Neural progenitor cell (in vitro differentiated cells): ENCODE measurements around the gene KRTAP4-12. TPM values are rescaled to one million over a fixed set of nuclear protein-coding genes. Genes with fewer than 3 reads are reported as not detected.
"Not testable (repeated sequence)": the region's sequence is repeated elsewhere in the genome, so short reads cannot be mapped to it uniquely, and the experiment has no call there.

Experiments used
- DNase-seq: peaks from one replicate; pipeline ENCODE4 v3.0.0-alpha.2; 2016; ENCODE audit warnings: low spot score
- H2AFZ ChIP-seq: fragments of 200-600 bp; sonication (generic); replicated peaks from 2 replicates; pipeline ENCODE4 v1.6.1; 2016; ENCODE audit warnings: antibody characterized with exemption
- H3F3A ChIP-seq: fragments of 200-600 bp; sonication (generic); 2 replicates; pipeline ENCODE4 v1.6.1; 2016; ENCODE audit warnings: antibody characterized with exemption, low read depth
- H3K27ac ChIP-seq: fragments of 200-600 bp; sonication (generic); 2 replicates; pipeline ENCODE4 v1.5.1; 2016; ENCODE audit warnings: mild to moderate bottlenecking
- H3K27me3 ChIP-seq: fragments of 200-600 bp; sonication (generic); 2 replicates; pipeline ENCODE4 v1.6.1; 2016; ENCODE audit warnings: mild to moderate bottlenecking, moderate library complexity
- H3K36me3 ChIP-seq: fragments of 200-600 bp; sonication (generic); 2 replicates; pipeline ENCODE4 v1.5.1; 2016
- H3K4me1 ChIP-seq: fragments of 200-600 bp; sonication (generic); 2 replicates; pipeline ENCODE4 v1.6.1; 2016; ENCODE audit warnings: mixed run types
- H3K4me2 ChIP-seq: fragments of 200-600 bp; sonication (generic); 2 replicates; pipeline ENCODE4 v1.6.1; 2016
- H3K4me3 ChIP-seq: fragments of 200-600 bp; sonication (generic); 2 replicates; pipeline ENCODE4 v1.5.1; 2016
- H3K79me2 ChIP-seq: fragments of 200-600 bp; sonication (generic); 2 replicates; pipeline ENCODE4 v1.6.1; 2016; ENCODE audit warnings: low read depth
- H3K9ac ChIP-seq: fragments of 200-600 bp; sonication (generic); 2 replicates; pipeline ENCODE4 v1.6.1; 2016
- H3K9me3 ChIP-seq: fragments of 200-600 bp; sonication (generic); 2 replicates; pipeline ENCODE4 v1.5.1; 2016; ENCODE audit warnings: low read depth
- H4K20me1 ChIP-seq: fragments of 200-600 bp; sonication (generic); 2 replicates; pipeline ENCODE4 v1.6.1; 2016; ENCODE audit warnings: low read depth
- H3K27ac Mint-ChIP-seq: 3 replicates; pipeline ENCODE4 v1.8.0; 2021; ENCODE audit warnings: mixed read lengths
- H3K27me3 Mint-ChIP-seq: 2 replicates; pipeline ENCODE4 v1.8.0; 2022; ENCODE audit warnings: low read depth, mild to moderate bottlenecking, inconsistent platforms, moderate library complexity, mixed read lengths; ENCODE audit not compliant: insufficient read depth
- H3K36me3 Mint-ChIP-seq: 3 replicates; pipeline ENCODE4 v1.8.0; 2021; ENCODE audit warnings: mixed read lengths
- H3K4me1 Mint-ChIP-seq: 3 replicates; pipeline ENCODE4 v1.8.0; 2021; ENCODE audit warnings: mixed read lengths
- H3K4me3 Mint-ChIP-seq: 3 replicates; pipeline ENCODE4 v1.8.0; 2021; ENCODE audit warnings: mild to moderate bottlenecking, moderate library complexity, mixed read lengths
- H3K9me3 Mint-ChIP-seq: 3 replicates; pipeline ENCODE4 v1.8.0; 2020; ENCODE audit warnings: mixed read lengths
- CTCF ChIP-seq: fragments of 200-600 bp; sonication (generic); IDR thresholded peaks from 2 replicates; pipeline ENCODE4 v1.5.1; 2017; ENCODE audit warnings: antibody characterized with exemption, mild to moderate bottlenecking
- EZH2 ChIP-seq: fragments of 200-600 bp; sonication (generic); IDR thresholded peaks from 2 replicates; pipeline ENCODE4 v1.6.1; 2017; ENCODE audit warnings: antibody characterized with exemption, mild to moderate bottlenecking, moderate library complexity
- EZH2phosphoT487 ChIP-seq: fragments of 200-600 bp; sonication (generic); IDR thresholded peaks from 2 replicates; pipeline ENCODE4 v1.6.1; 2017; ENCODE audit warnings: antibody characterized with exemption
- total RNA-seq: library from RNA; depleted of rRNA; stranded (reverse); fragments of >200 nt; gene quantifications from 2 replicates; pipeline ENCODE4 v1.2.3, GENCODE V29; 2015; ENCODE audit warnings: low replicate concordance

KRTAP4-12 gene
- not detected in 2 replicates for total RNA-seq

GRCh38 chr17:41123991-41124371, at the start of gene KRTAP4-12:
Gene KRTAP4-12 (minus strand): TSS chr17:41124182. CDS start chr17:41124122, 60 bp downstream.
- not testable (repeated sequence) for H3K4me1 ChIP-seq, H3K27me3 Mint-ChIP-seq, H3K27ac Mint-ChIP-seq, H3K9ac ChIP-seq, H3K4me1 Mint-ChIP-seq, H3K79me2 ChIP-seq, H3F3A ChIP-seq, H3K36me3 Mint-ChIP-seq, DNase-seq, H3K36me3 ChIP-seq, H3K4me2 ChIP-seq, H3K4me3 Mint-ChIP-seq, H3K27me3 ChIP-seq, H4K20me1 ChIP-seq, H3K9me3 Mint-ChIP-seq, H3K9me3 ChIP-seq, H3K27ac ChIP-seq, H3K4me3 ChIP-seq
- peak within 1 kb of the TSS; percentile 40 for H2AFZ ChIP-seq

DNA sequence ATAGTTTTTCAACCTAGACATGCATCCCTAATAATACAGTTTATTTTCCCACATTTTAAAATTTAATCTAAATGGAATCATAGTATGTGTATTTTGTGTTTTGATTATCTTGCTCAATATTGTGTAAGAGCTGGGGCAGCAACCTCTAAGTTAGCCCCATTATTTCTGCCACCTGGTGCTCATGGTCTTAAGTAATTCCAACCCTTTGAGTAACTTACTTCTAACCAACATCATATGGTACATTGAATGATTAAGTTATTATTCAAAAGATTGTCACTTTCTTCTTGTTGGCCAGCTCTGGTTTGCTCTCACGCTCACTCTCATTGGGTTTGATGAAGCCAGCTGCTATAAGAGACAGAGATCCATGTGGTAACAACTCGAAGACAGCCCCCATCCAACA, 47.9 kb upstream of the KRTAP4-12 start:
- Histone ChIP-seq H3K9me3 (no peaks in the 10 kb centered on the region), H2AFZ (no peak overlapping the region), H3K36me3 (no peaks in the 10 kb centered on the region), H3K4me3 (no peak overlapping the region), H3K9ac (no peak overlapping the region), H3K79me2 (no peaks in the 10 kb centered on the region), H3K4me1 (no peaks in the 10 kb centered on the region), H3F3A (no peaks in the 10 kb centered on the region), H3K27ac (no peak overlapping the region), H3K27me3 (no peaks in the 10 kb centered on the region), H3K4me2 (no peak overlapping the region), H4K20me1 (no peaks in the 10 kb centered on the region)
- Mint-ChIP-seq H3K27me3 (no peaks in the 10 kb centered on the region), H3K4me1 (peaks cover 3% of the 10 kb centered on the region), H3K4me3 (no peak overlapping the region), H3K36me3 (no peaks in the 10 kb centered on the region), H3K9me3 (no peaks in the 10 kb centered on the region), H3K27ac (no peak overlapping the region)
- no peak for TF ChIP-seq EZH2phosphoT487
- no peak for TF ChIP-seq CTCF
- no peak for TF ChIP-seq EZH2
- no peak for DNase-seq

DNA sequence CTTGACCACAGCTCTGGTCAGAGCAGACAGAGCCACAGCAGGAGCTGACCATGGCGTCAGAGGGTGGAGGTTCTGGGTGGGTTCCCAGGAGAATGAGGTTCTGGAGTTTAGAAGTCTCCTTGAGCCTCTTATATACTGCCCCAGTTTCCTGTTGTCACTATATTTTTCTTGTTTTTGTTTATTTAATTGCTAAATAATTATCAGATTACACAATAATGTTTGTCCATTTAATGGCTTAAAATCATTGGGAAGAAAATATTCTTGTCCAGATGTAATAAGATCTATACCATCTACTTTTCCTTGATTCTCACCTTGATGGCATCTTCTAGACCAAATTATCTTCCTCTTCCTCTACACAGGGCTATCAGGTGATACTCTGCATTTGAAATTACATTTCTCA, 44.1 kb upstream of the KRTAP4-12 start, which contains the start of gene KRTAP4-3:
Gene KRTAP4-3, minus strand, starts transcription at position 101 of the 400 bp plus-strand sequence. Its CDS starts 49 bp downstream, at position 52.
- TF ChIP-seq EZH2phosphoT487 (no peak), EZH2 (no peak), CTCF (no peak)
- H3K27ac Mint-ChIP-seq = no peak within 1 kb of the TSS
- DNase-seq = no peak

DNA sequence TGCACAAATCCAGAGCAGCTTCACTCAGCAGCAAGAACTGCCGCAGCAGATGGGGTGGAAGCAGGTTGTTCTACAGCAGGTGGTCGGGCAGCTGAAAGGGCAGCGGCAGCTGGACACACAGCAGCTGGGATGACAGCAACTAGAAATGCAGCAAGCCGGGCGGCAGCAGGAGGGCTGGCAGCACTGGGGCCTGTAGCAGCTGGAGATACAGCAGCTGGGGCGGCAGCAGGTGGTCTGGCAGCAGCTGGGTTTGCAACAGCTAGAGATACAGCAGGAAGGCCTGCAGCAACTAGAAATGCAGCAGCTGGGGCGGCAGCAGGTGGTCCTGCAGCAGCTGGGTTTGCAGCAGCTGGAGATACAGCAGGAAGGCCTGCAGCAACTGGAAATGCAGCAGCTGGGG, 43.6 kb upstream of the KRTAP4-12 start:
- H3K27me3 ChIP-seq = no peaks in the 10 kb centered on the region
- no peak overlapping the region for H3K4me2 ChIP-seq
- Mint-ChIP-seq H3K36me3 (no peaks in the 10 kb centered on the region), H3K4me3 (no peak overlapping the region), H3K27ac (no peak overlapping the region), H3K9me3 (no peaks in the 10 kb centered on the region), H3K27me3 (no peaks in the 10 kb centered on the region), H3K4me1 (peaks cover 3% of the 10 kb centered on the region)
- H2AFZ ChIP-seq = no peak overlapping the region
- no peaks in the 10 kb centered on the region for H4K20me1 ChIP-seq
- no peaks in the 10 kb centered on the region for H3K36me3 ChIP-seq
- peak; percentile 30 for DNase-seq
- H3K9me3 ChIP-seq = no peaks in the 10 kb centered on the region
- H3K27ac ChIP-seq = no peak overlapping the region
- no peaks in the 10 kb centered on the region for H3K79me2 ChIP-seq
- no peak overlapping the region for H3K4me3 ChIP-seq
- H3F3A ChIP-seq = no peaks in the 10 kb centered on the region
- TF ChIP-seq CTCF (no peak), EZH2phosphoT487 (no peak), EZH2 (no peak)
- no peak overlapping the region for H3K9ac ChIP-seq
- no peaks in the 10 kb centered on the region for H3K4me1 ChIP-seq

More for the DNA sequence above, 44.1 kb upstream of the KRTAP4-12 start, which contains the start of gene KRTAP4-3:
- H3K4me3 ChIP-seq = no peak within 1 kb of the TSS
- H3K9me3 ChIP-seq = no peaks in the 10 kb centered on the region
- Mint-ChIP-seq H3K9me3 (no peaks in the 10 kb centered on the region), H3K4me1 (peaks cover 3% of the 10 kb centered on the region), H3K36me3 (no peaks in the 10 kb centered on the region), H3K27me3 (no peaks in the 10 kb centered on the region), H3K4me3 (no peak within 1 kb of the TSS)
- H3K9ac ChIP-seq = no peak within 1 kb of the TSS
- no peak within 1 kb of the TSS for H3K4me2 ChIP-seq
- H3K4me1 ChIP-seq = no peaks in the 10 kb centered on the region
- no peaks in the 10 kb centered on the region for H3K79me2 ChIP-seq
- no peak within 1 kb of the TSS for H3K27ac ChIP-seq
- no peak within 1 kb of the TSS for H2AFZ ChIP-seq
- no peaks in the 10 kb centered on the region for H3K36me3 ChIP-seq
- no peaks in the 10 kb centered on the region for H3K27me3 ChIP-seq
- H4K20me1 ChIP-seq = no peaks in the 10 kb centered on the region
- no peaks in the 10 kb centered on the region for H3F3A ChIP-seq
